T follicular helper cell (primary cell): ENCODE measurements around the gene MAST3.

Experiments
- DNase-seq: peaks from one replicate; pipeline ENCODE4 v3.0.0-alpha.2; 2020; ENCODE audit warnings: low read depth
- total RNA-seq, 2 experiments: gene quantifications; one replicate each; lab custom pipeline; 2026; lab: John Stamatoyannopoulos, UW

MAST3 gene
- total RNA-seq, result 19.9 to 87.4 reads per million in 2 experiments

DNA sequence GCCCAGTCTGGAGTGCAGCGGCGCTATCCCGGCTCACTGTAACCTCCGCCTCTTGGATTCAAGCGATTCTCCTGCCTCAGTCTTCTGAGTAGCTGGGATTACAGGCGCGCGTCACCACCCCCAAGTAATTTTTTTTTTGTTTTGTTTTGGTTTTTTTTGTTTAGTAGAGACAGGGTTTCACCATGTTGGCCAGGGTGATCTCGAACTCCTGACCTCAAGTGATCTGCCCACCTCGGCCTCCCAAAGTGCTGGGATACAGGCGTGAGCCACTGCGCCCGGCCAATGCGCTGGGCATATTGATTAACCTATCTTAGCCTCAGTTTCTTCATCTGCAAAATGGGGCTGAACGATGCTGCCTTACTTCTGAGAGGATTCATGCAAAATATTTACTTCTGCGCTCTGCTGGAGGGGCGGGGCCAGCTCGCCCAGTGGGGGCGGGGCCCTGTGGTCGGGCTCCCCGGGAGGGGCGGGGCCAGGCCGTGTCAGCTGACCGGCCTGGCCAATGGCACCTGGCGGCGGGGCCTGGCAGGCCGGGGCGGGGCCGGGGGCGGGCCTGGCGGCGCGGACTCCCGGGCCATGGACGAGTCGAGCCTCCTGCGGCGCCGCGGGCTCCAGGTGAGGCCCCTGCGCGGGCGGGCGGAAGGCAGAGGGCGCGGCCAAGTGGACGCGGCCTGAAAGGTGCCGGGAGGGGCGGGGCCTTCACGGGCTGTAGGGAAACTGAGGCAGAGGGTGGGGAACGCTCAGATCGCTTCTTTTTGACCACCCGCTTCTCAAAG lies at the start of gene MAST3:
TSS of gene MAST3 (plus strand) at position 562 of the 776 bp plus-strand sequence. CDS start at position 577, 15 bp downstream.
- DNase-seq, result peak; percentile 87

DNA sequence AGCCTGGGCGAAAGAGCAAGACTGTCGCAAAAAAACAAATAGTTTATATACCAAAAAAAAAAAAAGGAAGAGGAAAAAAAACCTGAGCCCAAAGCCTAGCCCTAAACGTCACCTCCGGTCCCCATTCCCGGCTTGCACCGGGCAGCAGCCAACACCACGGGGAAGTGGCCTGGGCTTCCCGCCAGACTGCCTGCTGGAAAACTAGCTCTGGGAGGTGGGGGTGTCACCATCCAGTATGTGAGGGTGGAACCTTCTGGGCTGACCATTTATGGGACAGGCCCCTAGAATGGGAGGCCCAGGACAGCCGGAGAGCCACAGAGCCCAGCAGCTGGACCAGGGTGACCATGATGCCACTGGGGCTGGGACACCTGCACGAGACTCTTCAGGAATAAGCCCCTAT lies 48.2 kb upstream of the MAST3 start:
- DNase-seq, result no peak

GRCh38 chr19:18051887-18052286 lies 45.7 kb upstream of the MAST3 start:
- no peak for DNase-seq

DNA sequence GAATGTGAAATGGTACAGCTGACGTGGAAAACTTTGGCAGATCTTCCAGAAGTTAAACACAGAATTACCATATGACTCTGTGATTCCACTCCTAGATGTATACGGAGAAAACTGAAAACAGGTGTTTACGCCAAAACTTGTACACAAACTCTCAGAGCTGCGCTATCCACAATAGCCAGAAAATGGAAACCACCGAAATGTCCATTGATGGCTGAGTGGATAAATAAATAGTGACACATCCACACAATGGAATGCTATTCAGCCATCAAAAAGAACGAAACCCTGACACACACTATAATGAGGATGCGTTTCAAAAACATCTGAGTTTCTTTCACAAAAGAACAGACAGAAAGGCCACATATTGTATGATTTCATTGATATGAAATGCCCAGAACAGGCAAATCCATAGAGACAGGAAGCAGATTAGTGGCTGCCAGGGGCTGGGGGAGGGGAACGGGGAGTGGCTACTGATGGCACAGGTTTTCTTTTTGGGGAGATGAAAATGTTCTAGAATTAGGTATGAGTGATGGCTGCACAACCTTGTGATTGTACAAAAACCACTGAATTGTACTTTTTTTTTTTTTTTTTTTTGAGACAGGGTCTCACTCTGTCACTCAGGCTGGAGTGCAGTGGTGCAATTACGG lies 43.9 kb upstream of the MAST3 start:
- DNase-seq, result no peak

DNA sequence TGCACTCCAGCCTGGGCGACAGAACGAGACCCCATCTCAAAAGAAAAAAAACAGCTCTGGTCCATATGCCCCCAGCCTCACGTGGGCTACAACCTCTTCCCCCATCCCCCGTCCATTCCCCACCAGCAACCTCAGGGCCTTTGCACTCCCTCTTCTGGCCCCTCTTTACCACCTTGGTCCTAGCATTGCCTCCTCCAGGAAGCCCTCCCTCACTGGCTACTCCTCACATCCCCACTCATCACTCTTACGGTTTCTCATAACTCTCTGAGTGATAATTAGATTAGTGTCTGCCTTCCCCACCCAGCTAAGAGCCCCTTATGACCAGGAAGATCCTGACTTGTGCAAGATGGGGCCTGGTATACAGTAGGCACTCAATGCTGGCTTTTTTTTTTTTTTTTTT lies 41.6 kb upstream of the MAST3 start:
- DNase-seq, result no peak

DNA sequence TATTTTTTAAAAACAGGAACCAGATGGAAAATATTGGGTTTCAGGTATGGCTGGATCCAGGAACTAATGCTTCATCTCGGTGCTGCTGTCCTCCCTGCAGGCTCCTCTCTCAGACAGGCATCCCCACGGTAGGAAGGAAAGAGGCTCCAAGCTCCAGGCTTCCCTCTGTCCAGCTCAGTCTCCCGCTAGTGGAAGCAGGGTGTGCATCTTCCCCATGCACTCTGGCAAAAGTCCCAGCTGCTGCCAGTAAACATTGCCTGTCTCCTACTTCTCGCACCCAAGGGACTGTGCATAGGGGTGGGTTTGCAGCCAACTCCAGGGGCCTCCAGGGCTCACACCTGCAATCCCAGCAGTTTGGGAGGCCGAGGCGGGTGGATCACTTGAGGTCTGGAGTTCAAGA lies 40.0 kb upstream of the MAST3 start:
- DNase-seq, result no peak

DNA sequence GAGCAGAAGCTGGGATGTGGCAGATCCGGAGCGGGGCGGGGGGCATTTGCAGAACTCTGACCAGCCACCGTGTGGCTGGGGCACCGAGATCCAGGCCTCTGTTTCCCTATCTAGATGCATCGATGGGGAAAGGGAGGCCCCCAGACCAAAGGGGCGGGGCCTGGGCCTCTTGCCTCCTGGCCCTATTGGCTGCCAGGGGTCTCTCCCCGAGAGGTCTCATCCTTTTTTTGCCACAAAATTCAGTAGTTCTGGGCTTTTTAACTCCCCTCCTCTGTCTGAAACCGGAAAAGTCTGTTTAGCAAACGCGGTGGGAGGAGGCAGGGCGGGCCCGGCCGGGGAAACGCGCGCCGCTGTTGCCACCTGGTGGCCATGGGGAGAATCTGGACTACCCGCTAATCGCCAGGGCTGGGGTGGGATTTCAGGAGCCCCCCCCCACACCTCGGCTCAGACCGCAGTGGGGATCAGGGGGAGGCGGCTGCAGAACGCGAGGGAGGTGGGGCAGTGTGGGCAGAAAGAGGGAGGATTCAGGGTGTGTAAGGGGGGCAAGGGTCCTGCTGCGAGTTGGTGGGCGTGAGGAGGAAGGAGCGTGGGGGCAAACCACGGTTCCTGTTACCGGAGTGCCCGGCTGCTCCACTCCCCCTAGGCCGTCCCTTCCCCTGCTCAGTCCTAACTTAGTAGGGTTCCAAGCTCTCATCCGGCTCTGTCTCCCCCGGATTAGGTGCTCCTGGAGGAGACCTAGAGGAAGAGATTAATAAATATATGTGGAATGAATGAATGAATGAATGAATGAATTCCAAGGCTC lies 39.2 kb upstream of the MAST3 start:
- DNase-seq, result peak; percentile 72

- DNase-seq, result no peak
Measured at GRCh38 chr19:18059297-18059696, 38.3 kb upstream of the MAST3 start.

DNA sequence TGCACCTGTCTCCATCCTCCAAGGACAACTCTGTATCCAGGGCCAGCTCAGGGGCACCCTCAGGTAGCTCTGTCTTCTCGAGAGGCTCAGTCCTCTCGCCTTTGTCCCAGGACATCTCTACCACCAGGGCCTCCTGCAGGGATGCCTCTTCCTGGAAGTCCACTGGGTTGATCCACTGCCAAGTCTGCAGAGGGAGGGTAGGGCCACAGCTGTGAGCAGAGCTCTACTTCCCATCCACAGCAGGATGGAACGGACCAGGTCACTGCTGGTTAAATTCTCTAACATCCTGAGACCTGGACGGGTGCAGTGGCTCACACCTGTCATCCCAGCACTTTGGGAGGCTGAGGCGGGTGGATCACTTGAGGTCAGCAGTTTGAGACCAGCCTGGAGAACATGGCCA lies 37.7 kb upstream of the MAST3 start:
- DNase-seq, result no peak

- DNase-seq, result no peak
Measured at GRCh38 chr19:18060472-18060871, 37.1 kb upstream of the MAST3 start.

DNA sequence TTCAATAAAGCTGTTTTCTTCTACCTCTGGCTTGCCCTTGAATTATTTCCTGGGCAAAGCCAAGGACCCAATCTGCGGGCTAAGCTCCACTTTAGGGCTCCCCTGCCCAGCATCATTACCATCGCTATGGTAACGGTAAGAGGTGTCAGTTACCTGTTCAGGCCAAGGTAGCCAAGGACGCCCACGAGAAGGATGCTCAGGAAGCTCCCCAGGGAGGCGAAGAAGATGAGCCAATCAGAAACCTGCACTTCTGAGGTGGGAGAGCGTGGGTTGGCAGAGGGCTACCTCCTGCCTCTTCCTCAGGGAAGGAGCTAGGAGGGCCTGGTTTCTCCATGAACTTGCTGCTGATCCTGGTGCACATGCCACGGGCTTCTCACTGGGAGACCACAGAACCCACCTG lies 35.5 kb upstream of the MAST3 start:
- no peak for DNase-seq

- DNase-seq, result no peak
Measured at GRCh38 chr19:18063463-18063862, 34.1 kb upstream of the MAST3 start.

- DNase-seq, result no peak
Measured at GRCh38 chr19:18065173-18065495, 32.4 kb upstream of the MAST3 start.

DNA sequence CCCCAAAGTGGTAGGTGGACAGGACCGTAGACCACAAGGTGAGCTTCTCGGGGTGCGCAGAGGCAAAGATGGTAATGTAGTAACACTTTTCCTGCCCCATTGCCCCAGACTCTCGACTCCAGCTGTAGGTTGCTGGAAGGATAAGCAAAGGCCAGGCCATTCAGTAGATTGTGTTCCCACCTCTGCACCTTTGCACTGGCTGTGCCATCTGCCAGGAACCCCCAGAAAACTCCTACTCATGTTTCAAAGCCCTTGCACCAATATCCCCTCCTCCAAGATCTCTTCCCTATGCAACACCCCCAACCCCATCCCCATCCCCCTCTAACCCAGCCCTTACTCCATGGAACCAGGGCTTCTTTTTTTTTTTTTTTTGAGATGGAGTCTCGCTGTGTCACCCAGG lies 29.2 kb upstream of the MAST3 start:
- DNase-seq, result no peak

- no peak for DNase-seq
Measured at GRCh38 chr19:18069383-18069782, 28.2 kb upstream of the MAST3 start.

DNA sequence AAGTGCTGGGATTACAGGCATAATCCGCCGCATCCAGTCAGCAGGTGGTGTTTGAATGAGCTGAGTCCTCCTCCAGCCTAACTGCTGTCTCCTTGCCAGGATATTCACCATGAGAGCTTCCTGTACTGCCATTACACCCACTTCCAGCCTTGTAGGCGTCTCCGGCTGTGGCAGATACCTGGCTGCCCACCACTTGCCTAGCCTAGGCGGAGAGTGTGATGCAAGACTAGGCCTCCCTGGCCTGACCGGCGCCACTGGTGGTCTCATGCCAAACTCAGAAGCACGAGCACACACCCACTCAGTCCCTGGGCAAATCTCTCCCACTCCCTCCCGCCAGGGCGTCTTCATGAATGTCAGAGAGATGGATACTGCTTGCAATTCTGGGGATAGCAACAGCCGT lies 27.4 kb upstream of the MAST3 start:
- no peak for DNase-seq

GRCh38 chr19:18072335-18072734 lies 25.2 kb upstream of the MAST3 start:
- no peak for DNase-seq

GRCh38 chr19:18073197-18073596 lies 24.4 kb upstream of the MAST3 start:
- DNase-seq, result no peak

GRCh38 chr19:18074192-18074591 lies 23.4 kb upstream of the MAST3 start:
- no peak for DNase-seq

DNA sequence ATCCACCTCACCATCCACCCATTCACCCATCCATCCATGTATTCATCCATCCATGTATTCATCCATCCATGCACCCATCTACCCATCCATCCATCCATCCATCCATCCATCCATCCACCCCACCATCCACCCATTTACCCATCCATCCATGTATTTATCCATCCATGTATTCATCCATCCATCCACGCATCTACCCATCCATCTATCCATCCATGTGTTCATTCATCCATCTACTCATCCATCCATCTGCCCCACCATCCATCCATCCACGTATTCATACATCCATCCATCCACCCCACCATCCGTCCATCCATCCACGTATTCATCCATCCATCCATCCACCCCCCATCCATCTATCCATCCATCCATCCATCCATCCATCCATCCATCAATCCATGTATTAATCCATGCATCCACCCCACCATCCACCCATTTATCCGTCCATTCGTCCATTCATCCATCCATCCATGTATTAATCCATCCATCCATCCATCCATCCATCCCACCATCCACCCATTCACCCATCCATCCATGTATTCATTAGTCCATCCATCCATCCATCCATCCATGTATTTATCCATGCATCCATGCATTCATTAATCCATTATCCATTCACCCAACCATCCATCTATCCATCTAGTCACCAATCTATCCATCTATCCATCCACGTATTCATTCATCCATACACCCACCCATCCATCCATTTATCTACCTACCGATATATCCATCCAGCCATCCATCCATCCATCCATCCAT lies 13.5 kb upstream of the MAST3 start:
- DNase-seq, result no peak

GRCh38 chr19:18085702-18086457 lies 11.7 kb upstream of the MAST3 start:
- no peak for DNase-seq
